A549 (cell line): Measurements from ENCODE around the gene GALNT7. TPM values are rescaled to one million over a fixed set of nuclear protein-coding genes. Genes with fewer than 3 reads are reported as not detected.

ENCODE experiments used
- ATAC-seq, 2 experiments: fragments of 200-7000 bp in 1 of 2; fragments of >200 bp in 1 of 2; cut with Nextera tagmentation in 1 of 2; cut with Tn5 transposase in 1 of 2; 3 replicates each; pipeline versions ENCODE4 v1.8.0 to v1.9.1; 2018 to 2020; ENCODE audit warnings: mild to moderate bottlenecking in 1 of 2, moderate library complexity in 1 of 2
- CTCF ChIA-PET: fragments of 300-600 bp; sonication (Branson Sonifier 250); formaldehyde crosslinking; extraction: SDS; loops from one replicate; lab custom pipeline; 2021; ENCODE audit warnings: antibody characterized with exemption, inconsistent platforms; lab: Yijun Ruan, JAX
- POLR2A ChIA-PET: fragments of 350-600 bp; formaldehyde crosslinking; extraction: SDS; loops from one replicate; lab custom pipeline; 2021; ENCODE audit warnings: antibody characterized with exemption, inconsistent platforms; lab: Yijun Ruan, JAX
- DNase-seq, 2 experiments: peaks; one replicate each; pipeline versions ENCODE4 v3.0.0 to v3.0.0-alpha.2; 2011 to 2016; ENCODE audit warnings: low read depth in 1 of 2, low spot score in 1 of 2
- FAIRE-seq: peaks from 2 replicates; lab custom pipeline; 2011; peaks lifted over from hg19 to GRCh38; lab: Jason Lieb, UNC
- H3K27ac ChIP-seq, 2 experiments: fragments of >200 bp; sonication (Bioruptor Twin); formaldehyde crosslinking; 3 replicates each; pipeline ENCODE4 v1.5.1; 2016 to 2017
- H3K4me1 ChIP-seq: fragments of >200 bp; sonication (Bioruptor Twin); formaldehyde crosslinking; 3 replicates; pipeline ENCODE4 v1.6.1; 2016
- H3K4me2 ChIP-seq: fragments of >200 bp; sonication (Bioruptor Twin); formaldehyde crosslinking; 3 replicates; pipeline ENCODE4 v1.6.1; 2016
- H3K4me3 ChIP-seq: fragments of >200 bp; sonication (Bioruptor Twin); formaldehyde crosslinking; 3 replicates; pipeline ENCODE4 v1.5.1; 2016
- H3K9me3 ChIP-seq: fragments of >200 bp; sonication (Bioruptor Twin); formaldehyde crosslinking; 3 replicates; pipeline ENCODE4 v1.6.1; 2016
- BHLHE40 ChIP-seq: IDR thresholded peaks from 2 replicates; pipeline ENCODE4 v1.6.1; 2012; ENCODE audit warnings: low read depth, low read length, inconsistent platforms
- CBX2 ChIP-seq: fragments of 200-600 bp; sonication (generic); IDR thresholded peaks from 2 replicates; pipeline ENCODE4 v1.6.1; 2016; ENCODE audit warnings: low read depth, mild to moderate bottlenecking, borderline replicate concordance
- CHD2 ChIP-seq: fragments of 150-350 bp; IDR thresholded peaks from 2 replicates; pipeline ENCODE4 v1.6.1; 2014; ENCODE audit warnings: low read length; ENCODE audit not compliant: partially characterized antibody
- CHD4 ChIP-seq: fragments of 200-600 bp; sonication (generic); IDR thresholded peaks from 2 replicates; pipeline ENCODE4 v1.6.1; 2016; ENCODE audit warnings: antibody characterized with exemption, mild to moderate bottlenecking, borderline replicate concordance
- EHMT2 ChIP-seq: fragments of 200-600 bp; sonication (generic); IDR thresholded peaks from 2 replicates; pipeline ENCODE4 v1.6.1; 2016; ENCODE audit warnings: antibody characterized with exemption, low read depth, mild to moderate bottlenecking, moderate library complexity
- FOSB ChIP-seq: fragments of 250-450 bp; sonication (Bioruptor Pico); IDR thresholded peaks from 2 replicates; pipeline ENCODE4 v1.5.0; 2020; ENCODE audit warnings: mild to moderate bottlenecking, moderate library complexity
- FOSL2 ChIP-seq, 2 experiments: fragments of 450-650 bp in 1 of 2; fragments of >200 bp in 1 of 2; sonication (Bioruptor Twin) in 1 of 2; formaldehyde crosslinking; IDR thresholded peaks; 2 replicates each; pipeline versions ENCODE4 v1.5.0 to v1.6.1; 2016 to 2020; ENCODE audit warnings: mild to moderate bottlenecking in 1 of 2, moderate library complexity in 1 of 2
- HDAC2 ChIP-seq: fragments of 200-600 bp; sonication (generic); IDR thresholded peaks from 2 replicates; pipeline ENCODE4 v1.6.1; 2016
- HEYL ChIP-seq: fragments of 250-450 bp; sonication (Bioruptor Pico); IDR thresholded peaks from 2 replicates; pipeline ENCODE4 v1.8.0; 2021; ENCODE audit warnings: mild to moderate bottlenecking, moderate library complexity
- HOXB13 ChIP-seq: fragments of 250-450 bp; sonication (Bioruptor Pico); IDR thresholded peaks from 2 replicates; pipeline ENCODE4 v1.5.0; 2020; ENCODE audit warnings: low read depth, mild to moderate bottlenecking, moderate library complexity
- JUN ChIP-seq, 2 experiments: fragments of >200 bp; sonication (Bioruptor Twin); formaldehyde crosslinking; IDR thresholded peaks; 2 replicates in 1 of 2; 3 replicates in 1 of 2; pipeline ENCODE4 v1.6.1; 2016 to 2017
- MYC ChIP-seq: IDR thresholded peaks from 2 replicates; pipeline ENCODE4 v1.6.1; 2012; ENCODE audit warnings: mild to moderate bottlenecking, inconsistent platforms, low read length, improper control_type of control experiment, borderline replicate concordance
- POLR2A ChIP-seq: IDR thresholded peaks from 2 replicates; pipeline ENCODE4 v1.6.1; 2012; ENCODE audit warnings: mild to moderate bottlenecking, low read length
- RAD21 ChIP-seq, 2 experiments: fragments of >200 bp in 1 of 2; sonication (Bioruptor Twin) in 1 of 2; formaldehyde crosslinking in 1 of 2; IDR thresholded peaks in 1 of 2; conservative IDR thresholded peaks in 1 of 2; 2 replicates in 1 of 2; 3 replicates in 1 of 2; pipeline ENCODE4 v1.6.1; 2012 to 2018; ENCODE audit warnings: inconsistent platforms in 1 of 2
- RFX5 ChIP-seq: fragments of 450-650 bp; IDR thresholded peaks from 2 replicates; pipeline ENCODE4 v1.7.1; 2014; ENCODE audit warnings: antibody characterized with exemption, mild to moderate bottlenecking, moderate library complexity
- RNF2 ChIP-seq: fragments of 200-600 bp; sonication (generic); IDR thresholded peaks from 2 replicates; pipeline ENCODE4 v1.6.1; 2016; ENCODE audit warnings: low read depth, mild to moderate bottlenecking, antibody characterized with exemption, moderate library complexity, borderline replicate concordance
- TP53 ChIP-seq: fragments of 250-450 bp; sonication (Bioruptor Pico); IDR thresholded peaks from 2 replicates; pipeline ENCODE4 v1.5.0; 2021; ENCODE audit warnings: mild to moderate bottlenecking, moderate library complexity
- USF2 ChIP-seq: fragments of 450-650 bp; IDR thresholded peaks from 2 replicates; pipeline ENCODE4 v1.6.1; 2014; ENCODE audit warnings: antibody characterized with exemption
- ZC3H11A ChIP-seq: fragments of 450-650 bp; IDR thresholded peaks from 2 replicates; pipeline ENCODE4 v1.6.1; 2014; ENCODE audit warnings: antibody characterized with exemption, mild to moderate bottlenecking
- ZNF302 ChIP-seq: fragments of 250-450 bp; sonication (Bioruptor Pico); IDR thresholded peaks from 2 replicates; pipeline ENCODE4 v1.9.0; 2021; ENCODE audit warnings: inconsistent platforms, mild to moderate bottlenecking, moderate library complexity
- ZSCAN20 ChIP-seq: fragments of 250-450 bp; sonication (Bioruptor Pico); IDR thresholded peaks from 2 replicates; pipeline ENCODE4 v1.8.0; 2022; ENCODE audit warnings: mild to moderate bottlenecking, moderate library complexity
- WGBS: methylation state at CpG from one replicate; pipeline ENCODE4 v1.1.6; 2017; ENCODE audit errors: missing lambda C conversion rate; 5-methylcytosine and 5-hydroxymethylcytosine counted together
- polyA plus RNA-seq, 4 experiments: library from polyadenylated mRNA; depleted of rRNA in 3 of 4; stranded (reverse); fragments of >200 nt; fragmentation: RNase III in 1 of 4; extraction: RNeasy Plus Mini Kit Qiagen cat#74134 plus additional on column Dnase treatment in 1 of 4; gene quantifications; 2 replicates in 3 of 4; 3 replicates in 1 of 4; pipeline ENCODE4 v1.2.3, GENCODE V29; 2011 to 2017

Gene GALNT7
- polyA plus RNA-seq, 2 of the 4 experiments (the other 2 are of a cell fraction), result 28.8 to 63.6 TPM

GRCh38 chr4:173337463-173337862 is 168.9 kb downstream of the GALNT7 start:
- H3K9me3 ChIP-seq, result no peaks in the 10 kb centered on the region
- H3K4me3 ChIP-seq, result no peak overlapping the region
- no peak for ATAC-seq
- TF ChIP-seq BHLHE40 (no peak), FOSL2 (IDR thresholded peaks at IDR 0.05) (no peak), FOSL2 (CRISPR knock-in tag; IDR thresholded peaks at IDR 0.05) (no peak), USF2 (no peak), CHD2 (no peak), RNF2 (no peak)
- FAIRE-seq, result no peak
- H3K4me1 ChIP-seq, result peaks cover 5% of the 10 kb centered on the region; the same call in 2 of the 3 replicates
- CTCF ChIA-PET, result interaction anchor here (1.1 kb wide), 1 partner anchor 34 kb away, joined by 3 read pairs; no protein-coding TSS in a partner anchor
- no peak overlapping the region for H3K27ac ChIP-seq
- H3K4me2 ChIP-seq, result no peak overlapping the region
- DNase-seq, result no peak
- WGBS, result 100% methylated on average over 2 of the region's 2 CpGs
- POLR2A ChIA-PET, result no interaction called here

GRCh38 chr4:173343832-173344397 is 175.3 kb downstream of the GALNT7 start:
- ATAC-seq (no peak), FAIRE-seq (no peak), DNase-seq (no peak)
- no peak overlapping the region for H3K27ac ChIP-seq
- no peak for TF ChIP-seq RAD21 (conservative IDR thresholded peaks at IDR 0.05 in 1 of 2, IDR thresholded peaks at IDR 0.05 in 1 of 2)
- no peak for TF ChIP-seq CBX2
- TF ChIP-seq RFX5, result no peak
- TF ChIP-seq ZC3H11A, result no peak
- TF ChIP-seq FOSL2 (IDR thresholded peaks at IDR 0.05), result no peak
- no peak for TF ChIP-seq FOSL2 (CRISPR knock-in tag; IDR thresholded peaks at IDR 0.05)
- TF ChIP-seq MYC, result no peak
- no peak for TF ChIP-seq USF2
- TF ChIP-seq ZNF302, result no peak
- no peak for TF ChIP-seq TP53 (CRISPR knock-in tag)
- TF ChIP-seq POLR2A, result no peak
- no peak for TF ChIP-seq HDAC2
- H3K4me2 ChIP-seq, result no peak overlapping the region
- POLR2A ChIA-PET, result no interaction called here
- H3K4me1 ChIP-seq, result no peaks in the 10 kb centered on the region
- 77% methylated on average over 3 of the region's 3 CpGs for WGBS
- CTCF ChIA-PET, result no interaction called here
- H3K4me3 ChIP-seq, result no peak overlapping the region
- H3K9me3 ChIP-seq, result no peaks in the 10 kb centered on the region

- no peak for DNase-seq
- ChIA-PET CTCF (interaction anchor here (0.8 to 1.5 kb wide), 2 partner anchors 10 to 74 kb away, joined by 4 to 5 read pairs; no protein-coding TSS in a partner anchor), POLR2A (interaction anchor here (2.0 kb wide), 1 partner anchor 11 kb away, joined by 8 read pairs; the partner anchor contains the start of gene HMGB2)
- TF ChIP-seq JUN (IDR thresholded peaks at IDR 0.05) (no peak), CHD4 (no peak), HOXB13 (CRISPR knock-in tag) (no peak), HEYL (CRISPR knock-in tag) (no peak), ZSCAN20 (CRISPR knock-in tag) (no peak), CBX2 (no peak), FOSL2 (IDR thresholded peaks at IDR 0.05) (no peak), FOSL2 (CRISPR knock-in tag; IDR thresholded peaks at IDR 0.05) (no peak), EHMT2 (no peak), FOSB (no peak)
- H3K27ac ChIP-seq, result no peak overlapping the region
- no peak overlapping the region for H3K4me2 ChIP-seq
- ATAC-seq, result no peak
- 45% methylated on average over 2 of the region's 2 CpGs for WGBS
- FAIRE-seq, result no peak
- H3K4me3 ChIP-seq, result no peak overlapping the region
- no peaks in the 10 kb centered on the region for H3K9me3 ChIP-seq
- no peaks in the 10 kb centered on the region for H3K4me1 ChIP-seq
These were observed 177.0 kb downstream of the GALNT7 start for GRCh38 chr4:173345648-173346047.
